Endothelial cell of umbilical vein (primary cell): ENCODE results near the gene AJAP1.

ENCODE experiments used
- JUN ChIP-seq: IDR thresholded peaks from 2 replicates; pipeline ENCODE4 v1.6.1; 2011; ENCODE audit warnings: borderline replicate concordance, low read depth; ENCODE audit not compliant: insufficient read length, insufficient read depth
- MAX ChIP-seq: IDR thresholded peaks from 2 replicates; pipeline ENCODE4 v1.6.1; 2011; ENCODE audit not compliant: insufficient read depth, insufficient read length
- MYC ChIP-seq: IDR thresholded peaks from one replicate; pipeline ENCODE4 v1.6.1; 2011; ENCODE audit warnings: mild to moderate bottlenecking, low read depth, low read length
- POLR2A ChIP-seq: IDR thresholded peaks from 2 replicates; pipeline ENCODE4 v1.6.1; 2012; ENCODE audit warnings: low read depth, mild to moderate bottlenecking, control low read depth, low read length
- POLR2AphosphoS5 ChIP-seq: IDR thresholded peaks from 2 replicates; pipeline ENCODE4 v1.6.1; 2012; ENCODE audit warnings: low read depth, mild to moderate bottlenecking, control low read depth, low read length, moderate library complexity; ENCODE audit not compliant: insufficient read depth
- TF ChIP-seq, protein P1 (sequence below), 2 donors: IDR thresholded peaks; 1 replicate in 1 of 2; 2 replicates in 1 of 2; pipeline ENCODE4 v1.5.1; 2011; ENCODE audit warnings: low read length in 2 of 2, mild to moderate bottlenecking in 2 of 2, moderate library complexity in 2 of 2, control low read depth in 1 of 2, inconsistent platforms in 1 of 2, low read depth in 1 of 2; ENCODE audit not compliant: insufficient read depth in 1 of 2; ENCODE audit errors: extremely low read depth in 1 of 2

GRCh38 chr1:4724001-4724400 lies 69.6 kb downstream of the AJAP1 start:
- TF ChIP-seq, protein P1, sequence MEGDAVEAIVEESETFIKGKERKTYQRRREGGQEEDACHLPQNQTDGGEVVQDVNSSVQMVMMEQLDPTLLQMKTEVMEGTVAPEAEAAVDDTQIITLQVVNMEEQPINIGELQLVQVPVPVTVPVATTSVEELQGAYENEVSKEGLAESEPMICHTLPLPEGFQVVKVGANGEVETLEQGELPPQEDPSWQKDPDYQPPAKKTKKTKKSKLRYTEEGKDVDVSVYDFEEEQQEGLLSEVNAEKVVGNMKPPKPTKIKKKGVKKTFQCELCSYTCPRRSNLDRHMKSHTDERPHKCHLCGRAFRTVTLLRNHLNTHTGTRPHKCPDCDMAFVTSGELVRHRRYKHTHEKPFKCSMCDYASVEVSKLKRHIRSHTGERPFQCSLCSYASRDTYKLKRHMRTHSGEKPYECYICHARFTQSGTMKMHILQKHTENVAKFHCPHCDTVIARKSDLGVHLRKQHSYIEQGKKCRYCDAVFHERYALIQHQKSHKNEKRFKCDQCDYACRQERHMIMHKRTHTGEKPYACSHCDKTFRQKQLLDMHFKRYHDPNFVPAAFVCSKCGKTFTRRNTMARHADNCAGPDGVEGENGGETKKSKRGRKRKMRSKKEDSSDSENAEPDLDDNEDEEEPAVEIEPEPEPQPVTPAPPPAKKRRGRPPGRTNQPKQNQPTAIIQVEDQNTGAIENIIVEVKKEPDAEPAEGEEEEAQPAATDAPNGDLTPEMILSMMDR (IDR thresholded peaks at IDR 0.05; ENCODE audit: extremely low read depth in 1 of 2, insufficient read depth in 1 of 2, low read depth in 1 of 2, low read length in 2 of 2): no peak
- TF ChIP-seq MAX (no peak), POLR2A (no peak), JUN (no peak), POLR2AphosphoS5 (no peak), MYC (no peak)
